GM12878 (cell line): Measurements from ENCODE around the gene APPL2.

Experiments used
- ATF3 ChIP-seq: IDR thresholded peaks from 2 replicates; pipeline ENCODE4 v1.6.1; 2011; ENCODE audit warnings: low read depth, mild to moderate bottlenecking, low read length, moderate library complexity, borderline replicate concordance; ENCODE audit errors: extremely low read depth
- CTCF ChIP-seq, 3 experiments: IDR thresholded peaks in 2 of 3; conservative IDR thresholded peaks in 1 of 3; 2 replicates each; pipeline ENCODE4 v1.5.1; 2011; ENCODE audit warnings: low read depth in 3 of 3, low read length in 3 of 3, mild to moderate bottlenecking in 3 of 3, control low read depth in 2 of 3, moderate library complexity in 2 of 3, inconsistent platforms in 1 of 3, mixed read lengths in 1 of 3; ENCODE audit not compliant: control insufficient read depth in 2 of 3, insufficient read depth in 1 of 3; ENCODE audit errors: extremely low read depth in 1 of 3
- NR2C1 ChIP-seq: fragments of 450-650 bp; IDR thresholded peaks from 2 replicates; pipeline ENCODE4 v1.6.1; 2017; ENCODE audit warnings: antibody characterized with exemption, mild to moderate bottlenecking, moderate library complexity
- POLR2A ChIP-seq: IDR thresholded peaks from 2 replicates; pipeline ENCODE4 v1.6.1; 2011; ENCODE audit warnings: low read depth, mild to moderate bottlenecking, low read length

GRCh38 chr12:105177208-105177607 lies 58.8 kb downstream of the APPL2 start:
- no peak for TF ChIP-seq ATF3
- no peak for TF ChIP-seq CTCF (IDR thresholded peaks at IDR 0.05 in 2 of 3, conservative IDR thresholded peaks at IDR 0.05 in 1 of 3; ENCODE audit: control insufficient read depth in 2 of 3, extremely low read depth in 1 of 3, insufficient read depth in 1 of 3, low read depth in 3 of 3, low read length in 3 of 3)
- no peak for TF ChIP-seq POLR2A
- no peak for TF ChIP-seq NR2C1
